HAP-1 (cell line): ENCODE data around the gene SHROOM3.

Source experiments
- DNase-seq, 2 experiments: peaks; one replicate each; pipeline ENCODE4 v3.0.0-alpha.2; 2016 to 2020; ENCODE audit warnings: low spot score in 2 of 2
- H3K27me3 ChIP-seq: fragments of 250-450 bp; sonication (Bioruptor Pico); 2 replicates; pipeline ENCODE4 v1.5.1; 2020; ENCODE audit warnings: low read depth, mild to moderate bottlenecking, moderate library complexity
- H3K36me3 ChIP-seq: fragments of 250-450 bp; sonication (Bioruptor Pico); replicated peaks from 2 replicates; pipeline ENCODE4 v1.5.1; 2020; ENCODE audit warnings: mild to moderate bottlenecking
- H3K4me1 ChIP-seq: fragments of 250-450 bp; sonication (Bioruptor Pico); 2 replicates; pipeline ENCODE4 v1.5.1; 2020; ENCODE audit warnings: mild to moderate bottlenecking
- H3K4me3 ChIP-seq: fragments of 250-450 bp; sonication (Bioruptor Pico); 2 replicates; pipeline ENCODE4 v1.5.1; 2020; ENCODE audit warnings: mild to moderate bottlenecking, moderate library complexity
- H3K9me3 ChIP-seq: fragments of 250-450 bp; sonication (Bioruptor Pico); 2 replicates; pipeline ENCODE4 v1.5.1; 2020; ENCODE audit warnings: mild to moderate bottlenecking, moderate library complexity
- in situ Hi-C: fragments of 300-500 bp; cut with MboI; formaldehyde crosslinking; loops from 3 replicates; pipeline ENCODE4 v1.14.3; 2020; ENCODE audit warnings: low sequenced_read_pairs, inconsistent platforms, mixed read lengths

SHROOM3 gene

GRCh38 chr4:76703123-76703490 lies 268.1 kb downstream of the SHROOM3 start:
- Histone ChIP-seq H3K4me3 (no peak overlapping the region), H3K27me3 (no peaks in the 10 kb centered on the region), H3K4me1 (peaks cover 46% of the 10 kb centered on the region), H3K36me3 (no peaks in the 10 kb centered on the region), H3K9me3 (no peaks in the 10 kb centered on the region)
- in situ Hi-C loops = no loop called here
- DNase-seq = no peak

GRCh38 chr4:76703676-76704075 lies 268.6 kb downstream of the SHROOM3 start:
- Histone ChIP-seq H3K4me3 (no peak overlapping the region), H3K27me3 (no peaks in the 10 kb centered on the region), H3K9me3 (no peaks in the 10 kb centered on the region), H3K4me1 (peaks cover 40% of the 10 kb centered on the region), H3K36me3 (no peaks in the 10 kb centered on the region)
- DNase-seq = no peak
- in situ Hi-C loops = no loop called here

- Histone ChIP-seq H3K4me3 (no peak overlapping the region), H3K9me3 (no peaks in the 10 kb centered on the region), H3K27me3 (no peaks in the 10 kb centered on the region), H3K4me1 (peaks cover 40% of the 10 kb centered on the region), H3K36me3 (no peaks in the 10 kb centered on the region)
- peak in 1 of 2 experiments; percentile 26 for DNase-seq
- in situ Hi-C loops = no loop called here
Measured at GRCh38 chr4:76704133-76704881, 269.3 kb downstream of the SHROOM3 start.

GRCh38 chr4:76705472-76705871 lies 270.4 kb downstream of the SHROOM3 start:
- no peaks in the 10 kb centered on the region for H3K27me3 ChIP-seq
- no peak overlapping the region for H3K4me3 ChIP-seq
- in situ Hi-C loops = no loop called here
- H3K9me3 ChIP-seq = no peaks in the 10 kb centered on the region
- H3K36me3 ChIP-seq = no peaks in the 10 kb centered on the region
- DNase-seq = no peak
- peaks cover 40% of the 10 kb centered on the region for H3K4me1 ChIP-seq

- in situ Hi-C loops = no loop called here
- Histone ChIP-seq H3K27me3 (no peaks in the 10 kb centered on the region), H3K36me3 (peaks cover 9% of the 10 kb centered on the region; the same call in 1 of the 2 replicates), H3K9me3 (no peaks in the 10 kb centered on the region), H3K4me3 (no peak overlapping the region), H3K4me1 (peaks cover 36% of the 10 kb centered on the region)
- no peak for DNase-seq
Measured at GRCh38 chr4:76706581-76706980, 271.6 kb downstream of the SHROOM3 start.

- DNase-seq = no peak
- no peaks in the 10 kb centered on the region for H3K9me3 ChIP-seq
- peaks cover 9% of the 10 kb centered on the region; the same call in 1 of the 2 replicates for H3K36me3 ChIP-seq
- H3K4me1 ChIP-seq = peaks cover 10% of the 10 kb centered on the region
- H3K4me3 ChIP-seq = no peak overlapping the region
- in situ Hi-C loops = no loop called here
- no peaks in the 10 kb centered on the region for H3K27me3 ChIP-seq
Measured at GRCh38 chr4:76708971-76709771, 274.1 kb downstream of the SHROOM3 start.

- no peak for DNase-seq
- H3K9me3 ChIP-seq = no peaks in the 10 kb centered on the region
Measured at GRCh38 chr4:76709772-76710090, 274.7 kb downstream of the SHROOM3 start.

GRCh38 chr4:76712564-76712963 lies 277.5 kb downstream of the SHROOM3 start:
- in situ Hi-C loops = no loop called here
- Histone ChIP-seq H3K4me1 (no peaks in the 10 kb centered on the region), H3K9me3 (no peaks in the 10 kb centered on the region), H3K27me3 (no peaks in the 10 kb centered on the region), H3K4me3 (no peak overlapping the region), H3K36me3 (peaks cover 9% of the 10 kb centered on the region; the same call in 1 of the 2 replicates)
- no peak for DNase-seq

More at GRCh38 chr4:76709772-76710090, 274.7 kb downstream of the SHROOM3 start:
- in situ Hi-C loops = no loop called here
- peaks cover 9% of the 10 kb centered on the region; the same call in 1 of the 2 replicates for H3K36me3 ChIP-seq
- H3K4me3 ChIP-seq = no peak overlapping the region
- no peaks in the 10 kb centered on the region for H3K27me3 ChIP-seq
- peaks cover 4% of the 10 kb centered on the region for H3K4me1 ChIP-seq

GRCh38 chr4:76714226-76714625 lies 279.2 kb downstream of the SHROOM3 start:
- in situ Hi-C loops = no loop called here

GRCh38 chr4:76716020-76716419 lies 281.0 kb downstream of the SHROOM3 start:
- H3K4me3 ChIP-seq = no peak overlapping the region
- in situ Hi-C loops = no loop called here
- no peaks in the 10 kb centered on the region for H3K9me3 ChIP-seq
- no peak for DNase-seq
- peaks cover 4% of the 10 kb centered on the region; the same call in 1 of the 2 replicates for H3K36me3 ChIP-seq
- H3K27me3 ChIP-seq = no peaks in the 10 kb centered on the region
- H3K4me1 ChIP-seq = peaks cover 3% of the 10 kb centered on the region

More at GRCh38 chr4:76714226-76714625, 279.2 kb downstream of the SHROOM3 start:
- no peak overlapping the region for H3K4me3 ChIP-seq
- no peak for DNase-seq
- H3K27me3 ChIP-seq = no peaks in the 10 kb centered on the region
- peaks cover 9% of the 10 kb centered on the region; the same call in 1 of the 2 replicates for H3K36me3 ChIP-seq
- H3K9me3 ChIP-seq = no peaks in the 10 kb centered on the region
- H3K4me1 ChIP-seq = no peaks in the 10 kb centered on the region

- no peak for DNase-seq
- in situ Hi-C loops = no loop called here
Measured at GRCh38 chr4:76716658-76717057, 281.6 kb downstream of the SHROOM3 start.

GRCh38 chr4:76717431-76717830 lies 282.4 kb downstream of the SHROOM3 start:
- DNase-seq = no peak
- in situ Hi-C loops = no loop called here
- Histone ChIP-seq H3K27me3 (no peaks in the 10 kb centered on the region), H3K4me1 (peaks cover 10% of the 10 kb centered on the region), H3K9me3 (no peaks in the 10 kb centered on the region), H3K4me3 (no peak overlapping the region), H3K36me3 (no peaks in the 10 kb centered on the region)

More at GRCh38 chr4:76716658-76717057, 281.6 kb downstream of the SHROOM3 start:
- Histone ChIP-seq H3K4me1 (peaks cover 7% of the 10 kb centered on the region), H3K4me3 (no peak overlapping the region), H3K36me3 (no peaks in the 10 kb centered on the region), H3K27me3 (no peaks in the 10 kb centered on the region), H3K9me3 (no peaks in the 10 kb centered on the region)

- no peak for DNase-seq
- Histone ChIP-seq H3K4me1 (peaks cover 15% of the 10 kb centered on the region), H3K36me3 (no peaks in the 10 kb centered on the region), H3K4me3 (no peak overlapping the region), H3K27me3 (no peaks in the 10 kb centered on the region), H3K9me3 (no peaks in the 10 kb centered on the region)
- in situ Hi-C loops = no loop called here
Measured at GRCh38 chr4:76718021-76718420, 283.0 kb downstream of the SHROOM3 start.

- in situ Hi-C loops = no loop called here
- Histone ChIP-seq H3K9me3 (no peaks in the 10 kb centered on the region), H3K36me3 (no peaks in the 10 kb centered on the region), H3K4me3 (no peak overlapping the region), H3K27me3 (no peaks in the 10 kb centered on the region), H3K4me1 (peaks cover 23% of the 10 kb centered on the region)
- DNase-seq = no peak
Measured at GRCh38 chr4:76718831-76719230, 283.8 kb downstream of the SHROOM3 start.
